ENCODE data around the gene LMAN2.
A peak's percentile ranks its signal among the peaks of the same experiment; 100 is the strongest.

Gene LMAN2

DNA sequence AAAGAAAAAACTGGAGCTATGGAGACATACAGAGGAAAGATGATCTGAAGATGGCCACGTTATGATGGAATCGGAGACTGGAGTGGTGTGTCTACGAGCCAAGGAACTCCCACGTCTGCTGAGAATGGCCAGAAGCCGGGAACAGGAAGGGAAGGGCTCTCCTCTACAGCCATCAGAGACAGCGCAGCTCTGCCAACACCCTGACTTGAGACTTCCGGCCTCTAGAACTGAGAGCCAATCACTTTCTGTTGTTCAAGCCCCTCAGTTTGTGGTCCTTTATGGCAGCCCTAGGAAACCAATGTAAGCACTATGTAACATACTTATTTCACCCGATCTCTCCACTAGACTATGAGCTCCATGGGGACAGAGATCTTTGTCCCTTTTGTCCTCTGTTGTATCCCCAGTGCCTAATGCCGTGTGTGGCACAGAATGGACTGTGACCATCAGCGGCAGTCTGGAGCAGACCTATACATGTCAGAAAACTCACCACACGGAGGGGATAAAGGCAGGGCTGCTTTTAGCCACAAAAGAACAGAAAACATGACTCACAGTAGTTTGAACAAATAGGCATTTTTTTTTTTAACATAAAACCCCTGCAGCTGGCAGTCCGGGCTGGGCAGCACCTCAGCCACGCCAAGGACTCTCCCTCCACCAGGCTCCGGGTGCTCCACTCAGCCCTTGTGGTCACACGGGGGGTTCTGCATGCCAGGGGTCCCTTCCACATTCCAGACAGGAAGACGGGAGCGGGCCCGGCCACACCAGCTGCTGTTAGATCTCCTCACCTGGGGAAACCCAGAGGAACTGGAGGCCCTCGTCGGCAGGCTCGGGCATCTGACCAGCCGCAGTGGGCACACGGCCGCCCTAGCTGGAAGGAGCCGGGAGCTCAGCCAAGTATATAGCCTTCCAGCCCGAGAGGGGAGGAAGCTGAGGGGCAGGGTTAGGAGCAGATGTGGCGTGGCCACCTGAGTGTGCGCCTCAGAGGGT, 23.6 kb downstream of the LMAN2 start:
- no peak for DNase-seq (ENCODE audit: low spot score)
- TF ChIP-seq, protein P1, sequence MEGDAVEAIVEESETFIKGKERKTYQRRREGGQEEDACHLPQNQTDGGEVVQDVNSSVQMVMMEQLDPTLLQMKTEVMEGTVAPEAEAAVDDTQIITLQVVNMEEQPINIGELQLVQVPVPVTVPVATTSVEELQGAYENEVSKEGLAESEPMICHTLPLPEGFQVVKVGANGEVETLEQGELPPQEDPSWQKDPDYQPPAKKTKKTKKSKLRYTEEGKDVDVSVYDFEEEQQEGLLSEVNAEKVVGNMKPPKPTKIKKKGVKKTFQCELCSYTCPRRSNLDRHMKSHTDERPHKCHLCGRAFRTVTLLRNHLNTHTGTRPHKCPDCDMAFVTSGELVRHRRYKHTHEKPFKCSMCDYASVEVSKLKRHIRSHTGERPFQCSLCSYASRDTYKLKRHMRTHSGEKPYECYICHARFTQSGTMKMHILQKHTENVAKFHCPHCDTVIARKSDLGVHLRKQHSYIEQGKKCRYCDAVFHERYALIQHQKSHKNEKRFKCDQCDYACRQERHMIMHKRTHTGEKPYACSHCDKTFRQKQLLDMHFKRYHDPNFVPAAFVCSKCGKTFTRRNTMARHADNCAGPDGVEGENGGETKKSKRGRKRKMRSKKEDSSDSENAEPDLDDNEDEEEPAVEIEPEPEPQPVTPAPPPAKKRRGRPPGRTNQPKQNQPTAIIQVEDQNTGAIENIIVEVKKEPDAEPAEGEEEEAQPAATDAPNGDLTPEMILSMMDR (IDR thresholded peaks at IDR 0.05; ENCODE audit: extremely low read depth, missing control alignments), result no peak

DNA sequence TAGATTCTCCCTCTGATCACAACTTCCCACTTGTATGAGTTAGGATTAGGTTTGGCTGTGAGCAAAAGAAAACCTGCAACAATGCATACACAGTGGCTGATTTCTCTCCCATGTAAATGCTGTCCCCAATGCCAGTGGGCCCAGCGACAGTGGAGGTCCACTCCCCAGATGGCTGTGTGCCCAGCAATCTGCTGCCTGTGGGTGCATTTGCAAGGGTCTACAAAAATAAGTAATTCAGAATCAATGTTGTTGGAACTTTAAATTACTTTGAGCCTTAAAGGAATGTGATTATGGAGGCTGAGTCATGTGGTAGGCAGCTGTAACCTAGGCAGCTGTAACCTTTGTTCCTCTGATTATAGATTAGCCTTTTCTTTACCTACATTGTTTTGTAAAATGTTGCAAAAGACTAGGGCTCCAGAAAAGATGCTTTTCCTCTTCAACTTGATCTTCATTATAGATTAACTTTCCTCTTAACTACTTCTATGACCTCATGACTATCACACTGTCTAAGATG, 25.5 kb downstream of the LMAN2 start:
- no peak for DNase-seq (ENCODE audit: low spot score)
- TF ChIP-seq, protein P1 (IDR thresholded peaks at IDR 0.05; ENCODE audit: extremely low read depth, missing control alignments), result no peak

DNA sequence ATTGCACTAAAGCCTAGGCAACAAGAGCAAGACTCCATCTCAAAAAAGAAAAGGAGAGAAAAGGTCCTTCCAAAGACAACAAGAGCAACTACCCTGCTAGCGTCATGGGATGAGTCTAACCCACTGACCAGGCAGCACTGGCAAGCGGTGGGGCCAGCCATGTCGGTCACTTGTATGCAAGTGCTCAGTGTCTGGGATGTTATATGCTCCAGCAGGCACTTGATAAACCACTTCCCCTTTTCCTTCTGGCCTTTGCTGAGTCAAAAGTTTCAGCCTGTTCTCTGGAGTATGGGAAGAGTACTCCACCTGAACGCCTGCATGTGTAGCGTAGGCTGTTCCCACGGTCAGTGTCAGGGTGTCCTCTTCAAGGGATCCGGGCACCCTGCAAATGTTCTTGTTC, 30.6 kb downstream of the LMAN2 start:
- DNase-seq (ENCODE audit: low spot score), result no peak
- TF ChIP-seq, protein P1 (IDR thresholded peaks at IDR 0.05; ENCODE audit: extremely low read depth, missing control alignments), result no peak

DNA sequence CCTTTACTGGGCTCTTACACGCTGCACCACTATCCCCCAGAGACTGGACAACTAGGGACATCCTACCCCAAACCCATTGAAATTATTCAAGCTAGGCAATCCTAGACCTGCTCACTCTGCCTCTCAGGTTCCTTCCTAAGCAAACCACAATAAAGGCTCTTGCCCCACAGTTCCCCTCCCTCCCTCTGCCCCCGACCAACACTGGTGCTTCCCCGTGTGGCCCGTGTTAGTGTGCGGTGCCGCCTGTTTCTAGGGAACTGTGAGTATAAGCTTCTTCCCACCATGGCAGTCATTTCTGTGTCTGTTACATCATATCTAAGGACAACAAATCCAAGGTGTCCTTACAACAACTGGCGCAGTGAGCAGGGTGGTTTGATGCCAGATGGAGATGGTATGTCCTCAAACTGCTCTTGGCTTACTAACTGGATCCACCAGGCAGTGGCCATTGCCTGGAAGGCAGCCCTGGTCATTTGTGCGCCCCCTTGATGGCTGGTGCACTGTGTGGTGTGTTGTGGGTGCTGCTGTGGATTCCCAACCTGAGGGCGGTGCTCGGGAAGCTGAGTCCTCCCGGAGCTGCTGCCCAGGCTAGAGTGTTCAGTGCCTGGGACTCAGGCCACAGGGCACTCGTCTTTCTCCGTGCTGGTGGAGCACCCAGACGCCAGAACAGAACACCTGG, 31.4 kb downstream of the LMAN2 start:
- no peak for DNase-seq (ENCODE audit: low spot score)

DNA sequence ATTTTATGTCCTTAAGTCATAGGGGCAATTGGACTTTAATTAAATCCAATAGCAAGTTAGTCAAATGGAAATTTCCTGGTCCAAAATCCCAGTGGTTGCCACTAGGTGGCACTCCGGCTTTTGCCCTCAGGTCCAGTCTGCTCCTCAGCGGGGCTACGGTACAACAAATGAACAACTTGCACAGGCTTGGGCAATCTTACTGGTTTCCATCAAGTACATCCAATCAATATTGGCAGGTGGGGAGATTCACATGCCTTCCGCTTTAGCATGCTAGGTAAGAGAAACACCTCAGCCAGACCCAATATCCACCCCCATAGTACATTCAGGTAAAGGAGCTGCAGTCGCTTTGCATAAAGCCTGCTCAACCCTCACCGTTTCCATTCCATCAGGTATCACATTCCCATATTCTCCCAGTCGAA, 33.5 kb downstream of the LMAN2 start:
- DNase-seq (ENCODE audit: low spot score), result peak; percentile 70
- TF ChIP-seq, protein P1 (IDR thresholded peaks at IDR 0.05; ENCODE audit: extremely low read depth, missing control alignments), result peak; percentile 87

More for the DNA sequence above, 31.4 kb downstream of the LMAN2 start:
- TF ChIP-seq, protein P1 (IDR thresholded peaks at IDR 0.05; ENCODE audit: extremely low read depth, missing control alignments), result no peak

DNA sequence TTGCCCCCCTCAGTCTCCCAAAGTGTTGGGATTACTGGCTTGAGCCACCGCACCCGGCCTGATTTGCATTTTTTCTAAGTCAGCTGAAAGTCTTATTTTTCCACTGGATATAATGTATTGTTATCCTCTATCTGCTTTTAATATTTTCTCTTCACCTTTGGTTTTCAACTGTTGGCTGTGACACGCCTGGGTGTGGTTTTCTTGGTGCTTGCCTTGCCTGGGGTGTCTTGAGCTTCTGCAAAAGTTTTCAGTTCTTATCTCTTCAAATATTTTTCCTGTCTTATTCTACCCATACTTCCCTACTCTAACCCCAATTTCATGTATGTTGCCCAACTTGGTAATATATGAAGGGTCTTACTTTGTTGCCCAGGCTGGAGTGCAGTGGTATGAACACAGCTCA, 35.5 kb downstream of the LMAN2 start:
- TF ChIP-seq, protein P1 (IDR thresholded peaks at IDR 0.05; ENCODE audit: extremely low read depth, missing control alignments), result no peak
- DNase-seq (ENCODE audit: low spot score), result no peak

DNA sequence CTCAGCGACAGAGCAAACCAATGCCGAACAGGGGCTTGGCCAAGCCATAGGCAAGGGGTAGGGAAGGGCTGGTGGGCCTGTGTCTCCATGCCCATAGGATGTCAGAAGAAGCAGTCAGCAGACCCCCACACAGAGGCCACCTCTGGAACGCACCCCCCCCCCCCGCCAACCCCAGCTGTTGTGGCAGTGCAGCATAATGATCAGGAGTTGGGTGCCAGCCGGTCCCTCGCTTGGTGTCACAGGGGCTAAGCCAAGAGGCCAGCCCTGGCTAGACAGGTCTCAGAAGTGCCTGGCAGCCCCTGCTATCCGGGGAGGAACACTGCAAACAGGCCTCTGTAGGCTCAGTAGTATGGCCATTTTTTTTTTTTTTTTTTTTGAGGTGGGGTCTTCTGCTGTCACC, 36.1 kb downstream of the LMAN2 start:
- DNase-seq (ENCODE audit: low spot score), result no peak
- TF ChIP-seq, protein P1 (IDR thresholded peaks at IDR 0.05; ENCODE audit: extremely low read depth, missing control alignments), result no peak
